HCT116 (cell line): ENCODE results near the gene ROMO1. TPM values are rescaled to one million over a fixed set of nuclear protein-coding genes. Genes with fewer than 3 reads are reported as not detected.

Experiments
- ATAC-seq: fragments of 200-7000 bp; cut with Tn5 transposase; 2 replicates; pipeline ENCODE4 v1.9.1; 2020; ENCODE audit warnings: mild to moderate bottlenecking, moderate library complexity
- BruUV-seq: library from RNA; stranded (reverse); fragments of 400-500 nt; replicated peaks from 2 replicates; lab custom pipeline; 2021; lab: Mats Ljungman, UMichigan
- CTCF ChIA-PET: fragments of 300-600 bp; sonication (Branson Sonifier 250); formaldehyde crosslinking; loops from one replicate; lab custom pipeline; 2021; ENCODE audit warnings: antibody characterized with exemption; lab: Charles Lee
- POLR2A ChIA-PET: fragments of 300-600, 350-600 bp; sonication (Branson Sonifier 250); formaldehyde crosslinking; loops from one replicate; lab custom pipeline; 2021; ENCODE audit warnings: antibody characterized with exemption; lab: Charles Lee
- RAD21 ChIA-PET, 2 experiments: fragments of 300-600 bp; sonication (Branson Sonifier 250); formaldehyde crosslinking; loops; one replicate each; lab custom pipeline; 2023; ENCODE audit warnings: low total read pairs in 2 of 2; ENCODE audit not compliant: uncharacterized antibody in 2 of 2, unreplicated experiment in 2 of 2, low non-redundant PET in 1 of 2; lab: Charles Lee
- DNase-seq: peaks from one replicate; pipeline ENCODE4 v3.0.0-alpha.2; 2010; ENCODE audit warnings: low read depth, low spot score
- H2AFZ ChIP-seq: fragments of 200-600 bp; shearing (Covaris generic), sonication (generic); 2 replicates; pipeline ENCODE4 v1.6.1; 2017; ENCODE audit warnings: low read depth, mixed run types, mixed read lengths, antibody characterized with exemption, low read length; ENCODE audit not compliant: poor library complexity, severe bottlenecking
- H3K27ac ChIP-seq: 2 replicates; pipeline ENCODE4 v1.5.1; 2012; ENCODE audit warnings: low read depth, low read length
- H3K27me3 ChIP-seq: fragments of 200-600 bp; sonication (generic); 2 replicates; pipeline ENCODE4 v1.6.1; 2016; ENCODE audit warnings: mixed run types, low read length, mixed read lengths; ENCODE audit not compliant: insufficient read depth
- H3K36me3 ChIP-seq, 2 experiments: fragments of 200-500 bp in 1 of 2; fragments of 200-600 bp in 1 of 2; sonication (Bioruptor generic) in 1 of 2; sonication (generic) in 1 of 2; 2 replicates each; pipeline versions ENCODE4 v1.5.1 to v1.6.1; 2014 to 2016; ENCODE audit warnings: low read length in 2 of 2, inconsistent platforms in 1 of 2, mixed read lengths in 1 of 2, mixed run types in 1 of 2; ENCODE audit not compliant: insufficient read depth in 2 of 2, control insufficient read depth in 1 of 2
- H3K4me1 ChIP-seq, 2 experiments: fragments of 200-600 bp in 1 of 2; sonication (generic) in 1 of 2; 2 replicates each; pipeline versions ENCODE4 v1.5.1 to v1.6.1; 2012 to 2017; ENCODE audit warnings: low read length in 2 of 2, inconsistent platforms in 1 of 2, mild to moderate bottlenecking in 1 of 2, mixed read lengths in 1 of 2, mixed run types in 1 of 2, moderate library complexity in 1 of 2; ENCODE audit not compliant: insufficient read depth in 2 of 2, control insufficient read depth in 1 of 2
- H3K4me2 ChIP-seq: fragments of 200-600 bp; sonication (generic); 2 replicates; pipeline ENCODE4 v1.6.1; 2017; ENCODE audit warnings: mixed run types, low read length, mixed read lengths
- H3K4me3 ChIP-seq, 2 experiments: fragments of 200-600 bp in 1 of 2; sonication (generic) in 1 of 2; replicated peaks in 1 of 2; 2 replicates each; pipeline ENCODE4 v1.5.1; 2011 to 2016; ENCODE audit warnings: low read length in 2 of 2, control low read depth in 1 of 2, low read depth in 1 of 2, mild to moderate bottlenecking in 1 of 2, mixed read lengths in 1 of 2, mixed run types in 1 of 2
- H3K79me2 ChIP-seq: fragments of 200-600 bp; sonication (generic); 2 replicates; pipeline ENCODE4 v1.6.1; 2017; ENCODE audit warnings: mild to moderate bottlenecking, mixed run types, low read length, moderate library complexity, mixed read lengths; ENCODE audit not compliant: insufficient read depth
- H3K9ac ChIP-seq: fragments of 200-600 bp; sonication (generic); 2 replicates; pipeline ENCODE4 v1.6.1; 2016; ENCODE audit warnings: low read length, mixed read lengths
- H3K9me2 ChIP-seq: fragments of 200-600 bp; sonication (generic), shearing (Covaris generic); 2 replicates; pipeline ENCODE4 v1.6.1; 2017; ENCODE audit warnings: mixed run types, mild to moderate bottlenecking, moderate library complexity; ENCODE audit not compliant: insufficient read depth
- H3K9me3 ChIP-seq, 2 experiments: fragments of 200-500 bp in 1 of 2; fragments of 200-600 bp in 1 of 2; sonication (Bioruptor generic) in 1 of 2; sonication (generic) in 1 of 2; 2 replicates each; pipeline ENCODE4 v1.6.1; 2014 to 2017; ENCODE audit warnings: low read length in 2 of 2, mixed read lengths in 2 of 2, inconsistent platforms in 1 of 2, low read depth in 1 of 2, mild to moderate bottlenecking in 1 of 2, mixed run types in 1 of 2, moderate library complexity in 1 of 2; ENCODE audit not compliant: control insufficient read depth in 1 of 2, insufficient read depth in 1 of 2
- H4K20me1 ChIP-seq: fragments of 200-600 bp; sonication (generic), shearing (Covaris generic); 2 replicates; pipeline ENCODE4 v1.6.1; 2017; ENCODE audit warnings: mixed run types, mild to moderate bottlenecking, moderate library complexity; ENCODE audit not compliant: insufficient read depth
- CEBPB ChIP-seq: IDR thresholded peaks from 2 replicates; pipeline ENCODE4 v1.6.1; 2012; ENCODE audit warnings: low read depth
- CTCF ChIP-seq, 3 experiments: fragments of 200-600 bp in 1 of 3; sonication (generic) in 1 of 3; IDR thresholded peaks in 2 of 3; conservative IDR thresholded peaks in 1 of 3; 2 replicates each; pipeline ENCODE4 v1.5.1; 2012 to 2017; ENCODE audit warnings: low read depth in 2 of 3, low read length in 2 of 3, antibody characterized with exemption in 1 of 3, borderline replicate concordance in 1 of 3, control low read depth in 1 of 3, mild to moderate bottlenecking in 1 of 3, mixed read lengths in 1 of 3, mixed run types in 1 of 3, moderate library complexity in 1 of 3; ENCODE audit not compliant: insufficient read depth in 1 of 3
- ELF1 ChIP-seq: IDR thresholded peaks from 2 replicates; pipeline ENCODE4 v1.6.1; 2012; ENCODE audit warnings: low read depth, borderline replicate concordance
- EZH2 ChIP-seq: fragments of 200-600 bp; sonication (generic); IDR thresholded peaks from 2 replicates; pipeline ENCODE4 v1.6.1; 2017; ENCODE audit warnings: antibody characterized with exemption, mixed run types
- FOSL1 ChIP-seq: IDR thresholded peaks from 2 replicates; pipeline ENCODE4 v1.6.1; 2012; ENCODE audit warnings: low read depth
- JUND ChIP-seq: IDR thresholded peaks from 2 replicates; pipeline ENCODE4 v1.6.1; 2012
- MAX ChIP-seq: IDR thresholded peaks from 2 replicates; pipeline ENCODE4 v1.6.1; 2012
- RAD21 ChIP-seq: IDR thresholded peaks from 2 replicates; pipeline ENCODE4 v1.6.1; 2012; ENCODE audit warnings: low read depth, mild to moderate bottlenecking
- SIN3A ChIP-seq: IDR thresholded peaks from 2 replicates; pipeline ENCODE4 v1.6.1; 2012; ENCODE audit warnings: low read depth
- SRF ChIP-seq: IDR thresholded peaks from 2 replicates; pipeline ENCODE4 v1.6.1; 2012; ENCODE audit warnings: low read depth
- TCF7L2 ChIP-seq: IDR thresholded peaks from 2 replicates; pipeline ENCODE4 v1.7.0; 2011; ENCODE audit warnings: borderline replicate concordance, inconsistent platforms; ENCODE audit not compliant: insufficient read depth, insufficient read length; ENCODE audit errors: extremely low read depth
- ZBTB33 ChIP-seq: IDR thresholded peaks from 2 replicates; pipeline ENCODE4 v1.6.1; 2011; ENCODE audit warnings: mild to moderate bottlenecking, low read length, moderate library complexity; ENCODE audit not compliant: insufficient replicate concordance; ENCODE audit errors: extremely low read depth
- ZFX ChIP-seq: fragments of 450-650 bp; IDR thresholded peaks from 2 replicates; pipeline ENCODE4 v1.6.1; 2017
- intact Hi-C: fragments of 100-400 bp; cut with micrococcal nuclease; formaldehyde crosslinking; loops from 2 replicates; pipeline ENCODE4 v1.10.0; 2022
- total RNA-seq: library from RNA; stranded (reverse); gene quantifications from one replicate; pipeline ENCODE4 v1.2.1, GENCODE V29; 2021; ENCODE audit not compliant: unreplicated experiment

The ROMO1 gene
- total RNA-seq, 1 experiment from 2014 or later: 167 TPM

- Histone ChIP-seq H3K4me2 (no peak overlapping the region), H3K4me1 (peaks cover 4 to 15% of the 10 kb centered on the region in 2 experiments), H3K27ac (no peak overlapping the region), H3K36me3 (peaks cover 55 to 71% of the 10 kb centered on the region in 2 experiments), H3K9ac (no peak overlapping the region), H3K9me3 (no peaks in the 10 kb centered on the region), H3K9me2 (no peaks in the 10 kb centered on the region), H2AFZ (no peak overlapping the region), H3K4me3 (no peak overlapping the region), H3K27me3 (no peaks in the 10 kb centered on the region), H4K20me1 (peaks cover 59% of the 10 kb centered on the region), H3K79me2 (peaks cover 95% of the 10 kb centered on the region)
- DNase-seq (no peak), ATAC-seq (no peak)
- no TSS peak for BruUV-seq
- no peak for TF ChIP-seq ZFX
- no peak for TF ChIP-seq TCF7L2
- no peak for TF ChIP-seq FOSL1
- TF ChIP-seq RAD21: no peak
- no peak for TF ChIP-seq CTCF (IDR thresholded peaks at IDR 0.05 in 2 of 3, conservative IDR thresholded peaks at IDR 0.05 in 1 of 3; ENCODE audit: borderline replicate concordance in 1 of 3, insufficient read depth in 1 of 3, low read depth in 2 of 3, low read length in 2 of 3)
- no peak for TF ChIP-seq SRF
- intact Hi-C loops: no loop called here
- ChIA-PET RAD21 (no interaction called here), POLR2A (no interaction called here), CTCF (no interaction called here)
Observed at GRCh38 chr20:35737865-35738333, 38.7 kb downstream of the ROMO1 start.

GRCh38 chr20:35738410-35739179 is 39.4 kb downstream of the ROMO1 start:
- no peak overlapping the region for H3K4me3 ChIP-seq
- RAD21 ChIA-PET: no interaction called here
- ATAC-seq: no peak
- POLR2A ChIA-PET: interaction anchor here (0.5 to 1.0 kb wide), 2 partner anchors 19 to 112 kb away, joined by 3 to 5 read pairs; no protein-coding TSS in a partner anchor
- no peak overlapping the region for H2AFZ ChIP-seq
- BruUV-seq: no TSS peak
- intact Hi-C loops: no loop called here
- peaks cover 8 to 22% of the 10 kb centered on the region in 2 experiments for H3K4me1 ChIP-seq
- CTCF ChIA-PET: no interaction called here
- peaks cover 49 to 64% of the 10 kb centered on the region in 2 experiments for H3K36me3 ChIP-seq
- no peak overlapping the region for H3K4me2 ChIP-seq
- DNase-seq: no peak
- no peak overlapping the region for H3K9ac ChIP-seq
- peaks cover 93% of the 10 kb centered on the region for H3K79me2 ChIP-seq
- H3K27ac ChIP-seq: no peak overlapping the region
- no peaks in the 10 kb centered on the region for H3K9me2 ChIP-seq
- H3K27me3 ChIP-seq: no peaks in the 10 kb centered on the region
- H4K20me1 ChIP-seq: peaks cover 55% of the 10 kb centered on the region
- H3K9me3 ChIP-seq: no peaks in the 10 kb centered on the region
- TF ChIP-seq EZH2 (no peak), RAD21 (no peak), SIN3A (no peak), MAX (no peak), ZBTB33 (no peak), JUND (no peak), ELF1 (no peak), CEBPB (no peak)
